Bronchial epithelial cell (primary cell): ENCODE data around the gene COQ4. TPM values are rescaled to one million over a fixed set of nuclear protein-coding genes. Genes with fewer than 3 reads are reported as not detected.

Experiments used
- DNase-seq: peaks from one replicate; pipeline ENCODE4 v3.0.0-alpha.2; 2010; ENCODE audit warnings: low read depth
- FAIRE-seq: peaks from 2 replicates; lab custom pipeline; 2011; peaks lifted over from hg19 to GRCh38; lab: Jason Lieb, UNC
- H3K27me3 ChIP-seq: 2 replicates; pipeline ENCODE4 v1.5.1; 2011; ENCODE audit warnings: low read length; ENCODE audit not compliant: control insufficient read depth, insufficient read depth
- H3K36me3 ChIP-seq: 2 replicates; pipeline ENCODE4 v1.5.1; 2011; ENCODE audit warnings: low read length; ENCODE audit not compliant: control insufficient read depth, insufficient read depth
- H3K4me3 ChIP-seq: 2 replicates; pipeline ENCODE4 v1.5.1; 2011; ENCODE audit warnings: mild to moderate bottlenecking, low read depth, low read length, control low read depth
- CTCF ChIP-seq: IDR thresholded peaks from 2 replicates; pipeline ENCODE4 v1.5.1; 2011; ENCODE audit warnings: mild to moderate bottlenecking, moderate library complexity, low read length, control low read depth, inconsistent platforms; ENCODE audit not compliant: insufficient read depth, severe bottlenecking
- total RNA-seq: library from RNA; depleted of rRNA; stranded (reverse); fragments of >200 nt; gene quantifications from 2 replicates; pipeline ENCODE4 v1.2.1, GENCODE V29; 2014

COQ4 gene
- total RNA-seq, 1 donor from 2014 or later: 24.7 TPM

- FAIRE-seq (no peak), DNase-seq (no peak)
- no peak for TF ChIP-seq CTCF
- H3K27me3 ChIP-seq: no peaks in the 10 kb centered on the region
- H3K36me3 ChIP-seq: peaks cover 28% of the 10 kb centered on the region
- no peak overlapping the region for H3K4me3 ChIP-seq
Observed at GRCh38 chr9:128355451-128355850, 32.8 kb downstream of the COQ4 start.

DNA sequence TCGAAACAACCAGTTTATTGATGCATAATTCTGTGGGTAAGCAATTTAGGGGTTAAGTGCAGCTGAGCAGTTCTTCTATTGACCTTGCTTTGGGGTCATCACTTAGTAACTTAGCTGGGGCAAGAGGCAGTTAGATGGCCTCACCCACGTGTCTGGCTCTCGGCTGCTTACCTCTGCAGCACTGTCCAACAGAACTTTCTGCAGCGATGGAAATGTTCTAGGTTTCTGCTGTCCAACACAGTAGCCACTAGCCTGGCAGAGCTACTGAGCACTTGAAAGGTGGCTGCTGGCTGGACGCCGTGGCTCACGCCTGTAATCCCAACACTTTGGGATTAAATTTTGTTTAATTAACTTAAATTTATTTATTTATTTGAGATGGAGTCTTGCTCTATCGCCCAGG lies 35.5 kb downstream of the COQ4 start:
- no peaks in the 10 kb centered on the region for H3K27me3 ChIP-seq
- TF ChIP-seq CTCF: no peak
- peaks cover 20% of the 10 kb centered on the region for H3K36me3 ChIP-seq
- FAIRE-seq (no peak), DNase-seq (no peak)
- no peak overlapping the region for H3K4me3 ChIP-seq

DNA sequence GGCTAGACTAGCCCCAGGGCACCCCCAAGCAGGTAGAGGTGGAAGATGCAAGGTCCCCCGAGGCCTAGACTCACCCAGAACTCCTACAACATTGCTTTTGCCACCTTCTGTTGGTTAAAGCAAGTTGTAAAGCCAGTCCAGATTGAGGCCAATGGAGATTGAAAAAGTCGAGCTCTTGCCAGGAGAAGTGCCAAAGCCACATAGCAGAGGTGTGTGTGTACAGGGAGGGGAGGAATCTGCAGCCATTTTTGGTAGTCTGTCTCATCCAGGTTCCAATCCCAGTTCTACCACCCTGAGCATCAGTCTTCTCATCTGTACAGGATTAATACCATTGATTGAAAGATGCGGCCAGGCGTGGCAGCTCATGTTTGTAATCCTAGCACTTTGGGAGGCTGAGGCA lies 36.2 kb downstream of the COQ4 start:
- FAIRE-seq: no peak
- no peak for DNase-seq
- peaks cover 19% of the 10 kb centered on the region for H3K36me3 ChIP-seq
- TF ChIP-seq CTCF: no peak
- H3K27me3 ChIP-seq: no peaks in the 10 kb centered on the region
- H3K4me3 ChIP-seq: no peak overlapping the region

DNA sequence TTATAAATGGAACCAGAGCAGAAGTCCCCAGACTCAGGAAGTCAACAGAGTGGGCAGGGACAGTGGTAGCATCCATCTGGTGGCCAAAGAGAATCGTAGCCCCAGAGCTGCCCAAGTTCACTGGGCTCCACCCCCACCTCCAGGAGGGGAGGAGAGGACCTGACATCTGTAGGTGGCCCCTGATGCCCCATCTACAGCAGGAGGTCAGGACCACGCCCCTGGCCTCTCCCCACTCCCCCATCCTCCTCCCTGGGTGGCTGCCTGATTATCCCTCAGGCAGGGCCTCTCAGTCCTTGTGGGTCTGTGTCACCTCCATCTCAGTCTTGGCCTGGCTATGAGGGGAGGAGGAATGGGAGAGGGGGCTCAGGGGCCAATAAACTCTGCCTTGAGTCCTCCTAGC lies 38.2 kb downstream of the COQ4 start:
- Histone ChIP-seq H3K36me3 (peaks cover 8% of the 10 kb centered on the region), H3K27me3 (no peaks in the 10 kb centered on the region), H3K4me3 (no peak overlapping the region)
- TF ChIP-seq CTCF: no peak
- DNase-seq (no peak), FAIRE-seq (no peak)

DNA sequence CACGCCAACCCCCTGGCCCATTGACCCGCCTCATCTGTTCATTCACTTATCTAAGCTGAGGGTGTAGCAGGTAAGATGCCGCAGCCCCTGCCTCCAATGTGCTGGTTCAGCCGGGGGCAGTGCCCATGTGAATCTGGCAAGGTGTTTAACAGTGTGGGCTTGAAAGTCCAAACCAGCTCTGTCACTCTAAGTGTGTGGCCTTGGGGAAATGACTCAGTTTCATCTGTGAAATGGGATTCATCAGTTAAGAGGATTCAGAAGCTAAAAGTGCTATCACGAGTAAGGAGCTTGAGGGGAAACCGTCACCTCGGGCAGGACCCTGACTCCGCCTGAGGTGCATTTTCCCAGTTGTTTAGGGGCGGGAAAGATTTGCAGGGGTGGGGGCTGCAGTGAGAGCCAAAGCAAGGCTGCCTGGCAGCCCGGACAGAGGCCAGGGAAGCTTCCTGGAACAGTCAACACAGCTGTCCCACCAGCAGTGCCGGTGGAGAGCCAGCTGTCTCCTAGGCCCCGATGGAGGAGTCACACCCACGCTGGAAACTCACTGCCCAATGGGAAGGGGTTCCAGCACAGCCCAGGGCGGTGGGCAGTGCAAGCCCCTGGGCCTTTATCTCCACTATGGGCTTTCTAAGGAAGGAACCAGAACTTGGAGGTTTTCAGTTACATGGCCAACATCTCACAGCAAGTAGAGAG lies 38.8 kb downstream of the COQ4 start:
- peaks cover 6% of the 10 kb centered on the region for H3K36me3 ChIP-seq
- DNase-seq: no peak
- no peak overlapping the region for H3K4me3 ChIP-seq
- no peak for TF ChIP-seq CTCF
- H3K27me3 ChIP-seq: no peaks in the 10 kb centered on the region
- FAIRE-seq: no peak
